Fibroblast of skin of right quadriceps (primary cell): Measurements from ENCODE around the gene CENPL.

ENCODE experiments used
- DNase-seq: peaks from one replicate; pipeline ENCODE4 v3.0.0-alpha.2; 2013

The CENPL gene

DNA sequence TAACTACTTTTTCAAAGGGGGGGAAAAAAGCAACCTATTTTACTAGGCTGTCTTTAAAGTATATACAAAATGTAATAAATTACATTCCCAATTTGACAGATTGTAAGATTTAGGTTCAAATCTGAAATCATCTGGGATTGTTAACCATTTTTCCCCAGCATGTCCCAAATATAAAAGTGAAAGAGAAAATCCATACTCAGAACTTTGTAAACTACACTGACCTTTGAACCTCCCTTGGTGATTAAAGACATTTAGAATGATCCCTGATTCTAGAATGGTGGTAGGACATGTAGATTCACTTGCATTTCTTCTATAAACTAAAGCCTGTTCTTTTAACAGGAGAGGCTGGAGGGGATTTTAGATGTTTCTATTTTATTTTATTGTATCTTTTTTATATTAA lies 70.9 kb downstream of the CENPL start:
- no peak for DNase-seq
